Thyroid gland (tissue), 4 donors: ENCODE results near the gene CXCL16. TPM values are rescaled to one million over a fixed set of nuclear protein-coding genes. Genes with fewer than 3 reads are reported as not detected.
"Not testable (repeated sequence)": the region's sequence is repeated elsewhere in the genome, so short reads cannot be mapped to it uniquely, and the experiment has no call there.

Experiments
- DNase-seq, 2 donors: peaks; one replicate each; pipeline ENCODE4 v3.0.0-alpha.2; 2019
- H3K27ac ChIP-seq, 3 donors: fragments of 200-600 bp; sonication (generic); 1 replicate in 2 of 3; 2 replicates in 1 of 3; pipeline ENCODE4 v1.5.1; 2016 to 2019; ENCODE audit warnings: mild to moderate bottlenecking in 1 of 3, moderate library complexity in 1 of 3
- H3K27me3 ChIP-seq: fragments of 200-600 bp; sonication (generic); one replicate; pipeline ENCODE4 v1.5.1; 2019
- H3K36me3 ChIP-seq, 2 donors: fragments of 200-600 bp; sonication (generic); one replicate each; pipeline ENCODE4 v1.5.1; 2016 to 2019
- H3K4me1 ChIP-seq, 2 donors: fragments of 200-600 bp; sonication (generic); one replicate each; pipeline ENCODE4 v1.5.1; 2017 to 2019
- H3K4me3 ChIP-seq, 3 donors: fragments of 200-600 bp; sonication (generic); replicated peaks in 1 of 3; 1 replicate in 2 of 3; 2 replicates in 1 of 3; pipeline ENCODE4 v1.5.1; 2016; ENCODE audit warnings: mild to moderate bottlenecking in 1 of 3
- H3K9me3 ChIP-seq: fragments of 200-600 bp; sonication (generic); one replicate; pipeline ENCODE4 v1.5.1; 2017
- CTCF ChIP-seq, 6 experiments: fragments of 200-600 bp in 3 of 6; fragments of 450-650 bp in 3 of 6; sonication (generic) in 3 of 6; IDR thresholded peaks; one replicate each; pipeline ENCODE4 v1.5.1; 2016 to 2019; ENCODE audit warnings: antibody characterized with exemption in 6 of 6, mild to moderate bottlenecking in 2 of 6, inconsistent platforms in 1 of 6, moderate library complexity in 1 of 6
- POLR2A ChIP-seq, 2 donors: fragments of 450-650 bp; IDR thresholded peaks; one replicate each; pipeline ENCODE4 v1.6.1; 2017; ENCODE audit warnings: antibody characterized with exemption in 2 of 2, mild to moderate bottlenecking in 2 of 2, moderate library complexity in 1 of 2
- WGBS, 2 donors: methylation state at CpG; one replicate each; pipeline ENCODE4 v1.1.5; 2017; 5-methylcytosine and 5-hydroxymethylcytosine counted together
- intact Hi-C: fragments of 100-400 bp; cut with DNase I; formaldehyde crosslinking; loops from one replicate; pipeline ENCODE4 v1.15.1; 2023
- total RNA-seq, 4 donors: library from RNA; depleted of rRNA; stranded (reverse); fragments of >200 nt; gene quantifications; one replicate each; pipeline ENCODE4 v1.2.3, GENCODE V29; 2016

CXCL16 gene
- total RNA-seq, 4 donors from 2014 or later, result 6.6 to 13.7 (median 12.8) TPM

GRCh38 chr17:4696437-4696805 is 43.3 kb downstream of the CXCL16 start:
- Histone ChIP-seq H3K27ac (no peak overlapping the region), H3K4me3 (no peak overlapping the region), H3K36me3 (no peaks in the 10 kb centered on the region), H3K27me3 (no peaks in the 10 kb centered on the region), H3K4me1 (no peaks in the 10 kb centered on the region), H3K9me3 (no peaks in the 10 kb centered on the region)
- 81 to 83% methylated on average over 6 of the region's 6 CpGs for WGBS, 2 donors
- intact Hi-C loops, result no loop called here
- TF ChIP-seq CTCF (IDR thresholded peaks at IDR 0.05) (no peak), POLR2A (IDR thresholded peaks at IDR 0.05) (no peak)
- DNase-seq, result no peak

- intact Hi-C loops, result no loop called here
- H3K9me3 ChIP-seq, result no peaks in the 10 kb centered on the region
- no peak overlapping the region for H3K27ac ChIP-seq
- peaks cover 4% of the 10 kb centered on the region in 2 donors for H3K36me3 ChIP-seq
- 85 to 86% methylated on average over 9 of the region's 9 CpGs for WGBS, 2 donors
- DNase-seq, result no peak
- no peaks in the 10 kb centered on the region for H3K27me3 ChIP-seq
- no peak overlapping the region for H3K4me3 ChIP-seq
- TF ChIP-seq CTCF (IDR thresholded peaks at IDR 0.05), result no peak
- no peak for TF ChIP-seq POLR2A (IDR thresholded peaks at IDR 0.05)
- no peaks in the 10 kb centered on the region for H3K4me1 ChIP-seq
These were observed 46.3 kb downstream of the CXCL16 start for GRCh38 chr17:4693416-4693815.

- Histone ChIP-seq H3K27ac (no peak overlapping the region), H3K4me3 (no peak overlapping the region), H3K4me1 (no peaks in the 10 kb centered on the region), H3K36me3 (peaks cover 4% of the 10 kb centered on the region in 2 donors), H3K9me3 (no peaks in the 10 kb centered on the region), H3K27me3 (no peaks in the 10 kb centered on the region)
- intact Hi-C loops, result no loop called here
- WGBS, 2 donors, result 87 to 89% methylated on average over 8 of the region's 8 CpGs
- no peak for DNase-seq
- TF ChIP-seq CTCF (IDR thresholded peaks at IDR 0.05) (no peak), POLR2A (IDR thresholded peaks at IDR 0.05) (no peak)
These were observed 48.0 kb downstream of the CXCL16 start for GRCh38 chr17:4691686-4692085.

GRCh38 chr17:4690745-4691144 is 49.0 kb downstream of the CXCL16 start:
- Histone ChIP-seq H3K4me1 (no peaks in the 10 kb centered on the region), H3K27me3 (no peaks in the 10 kb centered on the region), H3K9me3 (no peaks in the 10 kb centered on the region), H3K36me3 (peaks cover 4% of the 10 kb centered on the region in 2 donors), H3K27ac (no peak overlapping the region), H3K4me3 (no peak overlapping the region)
- intact Hi-C loops, result no loop called here
- DNase-seq, result no peak
- TF ChIP-seq CTCF (IDR thresholded peaks at IDR 0.05) (no peak), POLR2A (IDR thresholded peaks at IDR 0.05) (no peak)
- 88 to 93% methylated on average over 2 of the region's 2 CpGs for WGBS, 2 donors

GRCh38 chr17:4689872-4690271 is 49.9 kb downstream of the CXCL16 start:
- DNase-seq, H3K27ac ChIP-seq, H3K27me3 ChIP-seq, intact Hi-C loops, H3K4me3 ChIP-seq, H3K9me3 ChIP-seq, H3K36me3 ChIP-seq, H3K4me1 ChIP-seq: not testable (repeated sequence)
- WGBS, 2 donors, result 89% methylated on average over 12 of the region's 12 CpGs

GRCh38 chr17:4683739-4684138 is 56.0 kb downstream of the CXCL16 start:
- H3K27me3 ChIP-seq, H3K4me3 ChIP-seq, H3K27ac ChIP-seq, intact Hi-C loops, DNase-seq, H3K4me1 ChIP-seq, H3K9me3 ChIP-seq: not testable (repeated sequence)
- WGBS, 2 donors, result 83 to 88% methylated on average over 5 of the region's 5 CpGs
- peaks cover 23 to 28% of the 10 kb centered on the region in 2 donors for H3K36me3 ChIP-seq

Other genes starting within 250 kb of the CXCL16 start
- 10 to 100 TPM in 1 of 4 donors, 1 to 10 TPM in 3; 5.6 to 16.3 (median 8.1) TPM for gene SPNS2, start 241.0 kb downstream of the CXCL16 start, total RNA-seq
- 10 to 100 TPM; 23.5 to 50.2 (median 37.6) TPM for gene MYBBP1A, start 184.5 kb downstream of the CXCL16 start, total RNA-seq
- 1 to 10 TPM in 1 of 4 donors, under 1 TPM in 1, not detected in 2; 0.56 to 1.3 TPM for gene GGT6, start 179.4 kb downstream of the CXCL16 start, total RNA-seq
- gene SMTNL2, start 155.4 kb downstream of the CXCL16 start, total RNA-seq, result under 1 TPM; 0.44 to 0.81 (median 0.67) TPM
- gene ALOX15, start 98.2 kb downstream of the CXCL16 start, total RNA-seq, result not detected
- gene PELP1, start 35.8 kb downstream of the CXCL16 start, total RNA-seq, result 10 to 100 TPM; 13.2 to 33.9 (median 28.1) TPM
- gene ARRB2, start 29.3 kb downstream of the CXCL16 start, total RNA-seq, result 10 to 100 TPM in 3 of 4 donors, 1 to 10 TPM in 1; 8.4 to 20.6 (median 14.4) TPM
- 10 to 100 TPM; 37.3 to 54.7 (median 41.3) TPM for gene MED11, start 8.5 kb downstream of the CXCL16 start, total RNA-seq
- under 1 TPM; 0.29 to 0.44 (median 0.37) TPM for gene ZMYND15, start 95 bp downstream of the CXCL16 start, total RNA-seq
- gene TM4SF5, start 32.0 kb upstream of the CXCL16 start, total RNA-seq, result not detected
- gene VMO1, start 46.4 kb upstream of the CXCL16 start, total RNA-seq, result 1 to 10 TPM in 2 of 4 donors, not detected in 2; 1.8 to 4.0 TPM
- gene GLTPD2, start 49.0 kb upstream of the CXCL16 start, total RNA-seq, result not detected
- gene PSMB6, start 56.2 kb upstream of the CXCL16 start, total RNA-seq, result 100 to 1,000 TPM; 108 to 322 (median 141) TPM
- 10 to 100 TPM; 10.7 to 20.0 (median 16.2) TPM for gene PLD2, start 67.2 kb upstream of the CXCL16 start, total RNA-seq
- gene MINK1, start 93.4 kb upstream of the CXCL16 start, total RNA-seq, result 10 to 100 TPM; 25.1 to 51.6 (median 31.2) TPM
- gene C17orf107, start 159.6 kb upstream of the CXCL16 start, total RNA-seq, result 1 to 10 TPM in 3 of 4 donors, under 1 TPM in 1; 0.33 to 1.9 (median 1.3) TPM
- gene CHRNE, start 163.2 kb upstream of the CXCL16 start, total RNA-seq, result under 1 TPM; 0.29 to 0.83 (median 0.49) TPM
- gene GP1BA, start 192.3 kb upstream of the CXCL16 start, total RNA-seq, result not detected
- gene SLC25A11, start 200.1 kb upstream of the CXCL16 start, total RNA-seq, result 10 to 100 TPM; 29.3 to 62.4 (median 48.4) TPM
- gene RNF167, start 200.3 kb upstream of the CXCL16 start, total RNA-seq, result 10 to 100 TPM; 47.1 to 77.0 (median 67.2) TPM
- 100 to 1,000 TPM; 228 to 606 (median 328) TPM for gene PFN1, start 208.6 kb upstream of the CXCL16 start, total RNA-seq
- 1 to 10 TPM in 3 of 4 donors, not detected in 1; 5.4 to 8.8 (median 5.5) TPM for gene ENO3, start 211.2 kb upstream of the CXCL16 start, total RNA-seq
- gene SPAG7, start 227.9 kb upstream of the CXCL16 start, total RNA-seq, result 10 to 100 TPM; 50.5 to 69.7 (median 68.3) TPM
- 10 to 100 TPM; 17.1 to 29.0 (median 20.4) TPM for gene CAMTA2, start 247.7 kb upstream of the CXCL16 start, total RNA-seq